HUES64 (cell line): ENCODE results near the gene MBD3.
A peak's percentile ranks its signal among the peaks of the same experiment; 100 is the strongest.
"Not testable (repeated sequence)": the region's sequence is repeated elsewhere in the genome, so short reads cannot be mapped to it uniquely, and the experiment has no call there.

Source experiments
- H3K27ac ChIP-seq: 2 replicates; pipeline ENCODE4 v1.7.0; 2013; ENCODE audit warnings: low read depth, low read length, inconsistent platforms
- H3K27me3 ChIP-seq: 2 replicates; pipeline ENCODE4 v1.6.1; 2013; ENCODE audit warnings: mild to moderate bottlenecking, low read length; ENCODE audit not compliant: insufficient read depth
- H3K36me3 ChIP-seq: 2 replicates; pipeline ENCODE4 v1.6.1; 2013; ENCODE audit warnings: mild to moderate bottlenecking, low read length; ENCODE audit not compliant: insufficient read depth
- H3K4me1 ChIP-seq: 2 replicates; pipeline ENCODE4 v1.6.1; 2013; ENCODE audit warnings: mild to moderate bottlenecking, low read length, moderate library complexity; ENCODE audit not compliant: insufficient read depth
- H3K4me3 ChIP-seq: 2 replicates; pipeline ENCODE4 v1.5.1; 2013; ENCODE audit warnings: mild to moderate bottlenecking, low read length, moderate library complexity
- H3K9ac ChIP-seq: 2 replicates; pipeline ENCODE4 v1.6.1; 2013; ENCODE audit warnings: mild to moderate bottlenecking, low read depth, low read length
- H3K9me3 ChIP-seq: 2 replicates; pipeline ENCODE4 v1.6.1; 2013; ENCODE audit warnings: low read depth, low read length; ENCODE audit not compliant: insufficient read depth
- WGBS: fragments of 150-250, 120-280 bp; methylation state at CpG from one replicate; pipeline ENCODE4 v1.1.7; 2013; ENCODE audit warnings: missing lambda C conversion rate; 5-methylcytosine and 5-hydroxymethylcytosine counted together

MBD3 gene

GRCh38 chr19:1553415-1553814 lies 39.2 kb downstream of the MBD3 start:
- H3K4me1 ChIP-seq, result no peaks in the 10 kb centered on the region
- no peaks in the 10 kb centered on the region for H3K9me3 ChIP-seq
- H3K9ac ChIP-seq, result no peak overlapping the region
- peaks cover 21% of the 10 kb centered on the region for H3K36me3 ChIP-seq
- H3K27ac ChIP-seq, result no peak overlapping the region
- H3K4me3 ChIP-seq, result no peak overlapping the region
- no peaks in the 10 kb centered on the region for H3K27me3 ChIP-seq
- WGBS, result 81% methylated on average over 10 of the region's 10 CpGs

- H3K27me3 ChIP-seq, result no peaks in the 10 kb centered on the region
- H3K36me3 ChIP-seq, result peaks cover 8% of the 10 kb centered on the region
- whole genome bisulfite sequencing, result 87% methylated on average over 16 of the region's 17 CpGs
These were observed 41.3 kb downstream of the MBD3 start for GRCh38 chr19:1551068-1552040.

DNA sequence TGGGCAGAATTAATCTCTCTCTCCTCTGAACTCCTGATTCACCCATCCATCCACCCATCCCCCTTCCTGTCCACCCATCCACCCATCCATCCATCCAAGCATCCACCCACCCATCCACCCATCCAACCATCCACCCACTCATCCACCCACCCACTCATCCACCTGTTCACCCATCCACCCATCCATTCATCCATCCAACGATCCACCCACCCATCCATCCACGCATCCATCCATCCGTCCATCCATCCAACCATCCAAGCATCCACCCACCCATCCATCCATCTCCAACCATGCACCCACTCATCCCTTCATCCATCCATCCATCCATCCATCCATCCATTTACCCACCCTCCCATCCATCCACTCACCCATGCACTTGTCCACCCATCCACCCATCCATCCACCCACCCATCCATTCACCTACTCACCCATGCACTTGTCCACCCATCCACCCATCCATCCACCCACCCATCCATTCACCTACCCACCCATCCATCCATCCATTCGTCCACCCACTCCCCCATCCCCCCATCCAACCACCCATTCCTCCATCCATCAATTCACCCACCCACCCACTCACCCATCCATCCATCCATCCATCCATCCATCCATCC lies 43.2 kb downstream of the MBD3 start:
- WGBS, result 80% methylated on average over 4 of the region's 4 CpGs
- no peaks in the 10 kb centered on the region for H3K27me3 ChIP-seq

More at GRCh38 chr19:1551068-1552040, 41.3 kb downstream of the MBD3 start:
- Histone ChIP-seq H3K4me3 (no peak overlapping the region), H3K27ac (no peak overlapping the region), H3K4me1 (no peaks in the 10 kb centered on the region), H3K9me3 (no peaks in the 10 kb centered on the region), H3K9ac (no peak overlapping the region)

GRCh38 chr19:1540365-1540925 lies 52.2 kb downstream of the MBD3 start:
- H3K27ac ChIP-seq, result no peak overlapping the region
- H3K36me3 ChIP-seq, result no peaks in the 10 kb centered on the region
- no peak overlapping the region for H3K9ac ChIP-seq
- WGBS, result 57% methylated on average over 17 of the region's 17 CpGs
- H3K4me3 ChIP-seq, result peak overlapping the region; percentile 40
- no peaks in the 10 kb centered on the region for H3K4me1 ChIP-seq
- H3K27me3 ChIP-seq, result no peaks in the 10 kb centered on the region
- H3K9me3 ChIP-seq, result no peaks in the 10 kb centered on the region

More for the DNA sequence above, 43.2 kb downstream of the MBD3 start:
- Histone ChIP-seq H3K9me3 (no peaks in the 10 kb centered on the region), H3K4me3 (no peak overlapping the region), H3K9ac (no peak overlapping the region), H3K4me1 (no peaks in the 10 kb centered on the region), H3K27ac (no peak overlapping the region), H3K36me3 (peaks cover 5% of the 10 kb centered on the region; the same call in 1 of the 2 replicates)

DNA sequence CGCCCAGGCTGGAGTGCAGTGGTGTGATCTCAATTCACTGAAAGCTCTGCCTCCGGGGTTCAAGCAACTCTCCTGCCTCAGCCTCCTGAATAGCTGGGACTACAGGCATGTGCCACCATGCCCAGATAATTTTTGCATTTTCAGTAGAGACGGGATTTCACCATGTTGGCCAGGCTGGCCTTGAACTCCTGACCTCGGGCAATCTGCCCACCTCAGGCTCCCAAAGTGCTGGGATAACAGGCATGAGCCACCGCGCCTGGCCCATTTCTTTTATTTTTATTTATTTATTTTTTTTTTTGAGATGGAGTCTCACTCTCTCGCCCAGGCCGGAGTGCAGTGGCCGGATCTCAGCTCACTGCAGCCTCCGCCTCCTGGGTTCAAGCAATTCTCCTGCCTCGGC lies 52.9 kb downstream of the MBD3 start:
- 94% methylated on average over 11 of the region's 11 CpGs for WGBS
- H3K9me3 ChIP-seq, H3K4me1 ChIP-seq, H3K36me3 ChIP-seq, H3K9ac ChIP-seq, H3K27me3 ChIP-seq, H3K27ac ChIP-seq, H3K4me3 ChIP-seq: not testable (repeated sequence)

- Histone ChIP-seq H3K9ac (no peak overlapping the region), H3K4me1 (no peaks in the 10 kb centered on the region), H3K27ac (no peak overlapping the region), H3K9me3 (no peaks in the 10 kb centered on the region), H3K4me3 (no peak overlapping the region), H3K27me3 (no peaks in the 10 kb centered on the region), H3K36me3 (no peaks in the 10 kb centered on the region)
- WGBS, result 69% methylated on average over 15 of the region's 15 CpGs
These were observed 53.7 kb downstream of the MBD3 start for GRCh38 chr19:1538978-1539377.

- not testable (repeated sequence) for H3K27me3 ChIP-seq, H3K4me3 ChIP-seq, H3K4me1 ChIP-seq, H3K9ac ChIP-seq, H3K9me3 ChIP-seq, H3K27ac ChIP-seq, H3K36me3 ChIP-seq
- 89% methylated on average over 7 of the region's 7 CpGs for WGBS
These were observed 57.0 kb downstream of the MBD3 start for GRCh38 chr19:1535699-1536098.

GRCh38 chr19:1534972-1535371 lies 57.7 kb downstream of the MBD3 start:
- no peaks in the 10 kb centered on the region for H3K36me3 ChIP-seq
- H3K4me3 ChIP-seq, result no peak overlapping the region
- H3K9ac ChIP-seq, result no peak overlapping the region
- 86% methylated on average over 14 of the region's 14 CpGs for WGBS
- no peaks in the 10 kb centered on the region for H3K9me3 ChIP-seq
- no peaks in the 10 kb centered on the region for H3K4me1 ChIP-seq
- H3K27me3 ChIP-seq, result no peaks in the 10 kb centered on the region
- no peak overlapping the region for H3K27ac ChIP-seq

DNA sequence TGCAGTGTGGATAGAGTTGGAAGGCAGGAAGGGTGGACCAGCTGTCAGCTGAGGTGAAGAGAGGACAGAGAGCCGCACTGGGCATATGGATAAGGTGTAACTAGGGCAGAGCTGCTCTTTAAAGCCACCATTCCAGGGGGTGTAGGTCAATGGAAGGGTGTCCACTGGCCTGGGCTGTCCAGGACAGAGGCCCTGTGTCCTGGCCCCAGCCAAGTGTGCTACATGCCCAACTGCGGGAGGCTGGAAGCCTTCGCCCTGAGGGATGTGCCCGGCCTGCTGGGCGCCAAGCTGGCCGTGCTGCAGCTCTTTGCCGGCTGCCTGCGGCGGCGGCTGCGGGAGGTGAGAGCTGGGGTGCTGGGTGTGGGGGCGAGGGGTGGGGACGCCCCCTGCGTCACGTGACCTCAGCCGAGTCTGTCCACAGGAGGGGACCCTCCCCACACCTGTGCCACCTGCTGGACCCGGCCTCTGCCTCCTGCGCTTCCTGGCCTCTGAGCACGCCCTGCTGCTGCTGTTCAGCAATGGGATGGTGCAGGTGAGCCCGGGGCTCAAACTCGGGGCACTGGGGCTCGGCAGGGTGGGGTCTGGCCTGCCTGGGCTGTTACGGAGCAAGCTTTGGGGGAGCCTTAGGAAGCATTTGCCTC lies 59.0 kb downstream of the MBD3 start:
- no peaks in the 10 kb centered on the region for H3K9me3 ChIP-seq
- no peaks in the 10 kb centered on the region for H3K36me3 ChIP-seq
- H3K27ac ChIP-seq, result no peak overlapping the region
- no peaks in the 10 kb centered on the region for H3K4me1 ChIP-seq
- H3K9ac ChIP-seq, result no peak overlapping the region
- H3K27me3 ChIP-seq, result no peaks in the 10 kb centered on the region
- no peak overlapping the region for H3K4me3 ChIP-seq
- 90% methylated on average over 23 of the region's 23 CpGs for WGBS

- Histone ChIP-seq H3K9me3 (no peaks in the 10 kb centered on the region), H3K27ac (no peak overlapping the region), H3K4me1 (no peaks in the 10 kb centered on the region), H3K36me3 (no peaks in the 10 kb centered on the region), H3K4me3 (no peak overlapping the region), H3K27me3 (no peaks in the 10 kb centered on the region), H3K9ac (no peak overlapping the region)
- whole genome bisulfite sequencing, result 88% methylated on average over 9 of the region's 9 CpGs
These were observed 60.7 kb downstream of the MBD3 start for GRCh38 chr19:1532003-1532402.

GRCh38 chr19:1531587-1531986 lies 61.1 kb downstream of the MBD3 start:
- H3K27ac ChIP-seq, result no peak overlapping the region
- H3K9ac ChIP-seq, result no peak overlapping the region
- H3K27me3 ChIP-seq, result no peaks in the 10 kb centered on the region
- no peaks in the 10 kb centered on the region for H3K36me3 ChIP-seq
- no peaks in the 10 kb centered on the region for H3K9me3 ChIP-seq
- H3K4me1 ChIP-seq, result no peaks in the 10 kb centered on the region
- no peak overlapping the region for H3K4me3 ChIP-seq
- 88% methylated on average over 11 of the region's 11 CpGs for WGBS
